ENCODE measurements around the gene MBD5. TPM values are rescaled to one million over a fixed set of nuclear protein-coding genes. Genes with fewer than 3 reads are reported as not detected.

MBD5 gene
- total RNA-seq, 1 donor from 2014 or later: 44.9 TPM

- no peaks in the 10 kb centered on the region for H3K4me1 Mint-ChIP-seq (ENCODE audit: unreplicated experiment)
- peaks cover 5% of the 10 kb centered on the region for H3K36me3 Mint-ChIP-seq (ENCODE audit: unreplicated experiment)
- H3K9me3 Mint-ChIP-seq (ENCODE audit: unreplicated experiment): no peaks in the 10 kb centered on the region
- TF ChIP-seq CTCF (IDR thresholded peaks at IDR 0.05): no peak
- no peaks in the 10 kb centered on the region for H3K27me3 Mint-ChIP-seq (ENCODE audit: unreplicated experiment)
- H3K27ac Mint-ChIP-seq (ENCODE audit: unreplicated experiment): no peak overlapping the region
- no peak for DNase-seq (ENCODE audit: extremely low spot score, unreplicated experiment)
- no peak overlapping the region for H3K4me3 Mint-ChIP-seq (ENCODE audit: unreplicated experiment)
Observed at GRCh38 chr2:148252646-148253045, 231.8 kb downstream of the MBD5 start.

- no peak for TF ChIP-seq CTCF (IDR thresholded peaks at IDR 0.05)
- no peaks in the 10 kb centered on the region for H3K4me1 Mint-ChIP-seq (ENCODE audit: unreplicated experiment)
- H3K4me3 Mint-ChIP-seq (ENCODE audit: unreplicated experiment): no peak overlapping the region
- no peaks in the 10 kb centered on the region for H3K27me3 Mint-ChIP-seq (ENCODE audit: unreplicated experiment)
- H3K36me3 Mint-ChIP-seq (ENCODE audit: unreplicated experiment): peaks cover 12% of the 10 kb centered on the region
- no peak overlapping the region for H3K27ac Mint-ChIP-seq (ENCODE audit: unreplicated experiment)
- no peaks in the 10 kb centered on the region for H3K9me3 Mint-ChIP-seq (ENCODE audit: unreplicated experiment)
- DNase-seq (ENCODE audit: extremely low spot score, unreplicated experiment): no peak
Observed at GRCh38 chr2:148253685-148254084, 232.8 kb downstream of the MBD5 start.

GRCh38 chr2:148255929-148256328 is 235.0 kb downstream of the MBD5 start:
- TF ChIP-seq CTCF (IDR thresholded peaks at IDR 0.05): no peak
- DNase-seq (ENCODE audit: extremely low spot score, unreplicated experiment): no peak
- Mint-ChIP-seq H3K27me3 (ENCODE audit: unreplicated experiment) (no peaks in the 10 kb centered on the region), H3K4me1 (ENCODE audit: unreplicated experiment) (no peaks in the 10 kb centered on the region), H3K9me3 (ENCODE audit: unreplicated experiment) (peaks cover 6% of the 10 kb centered on the region), H3K4me3 (ENCODE audit: unreplicated experiment) (no peak overlapping the region), H3K36me3 (ENCODE audit: unreplicated experiment) (peaks cover 21% of the 10 kb centered on the region), H3K27ac (ENCODE audit: unreplicated experiment) (no peak overlapping the region)

- TF ChIP-seq CTCF (IDR thresholded peaks at IDR 0.05): no peak
- Mint-ChIP-seq H3K36me3 (ENCODE audit: unreplicated experiment) (peaks cover 21% of the 10 kb centered on the region), H3K27me3 (ENCODE audit: unreplicated experiment) (no peaks in the 10 kb centered on the region), H3K4me3 (ENCODE audit: unreplicated experiment) (no peak overlapping the region), H3K27ac (ENCODE audit: unreplicated experiment) (no peak overlapping the region), H3K9me3 (ENCODE audit: unreplicated experiment) (peaks cover 6% of the 10 kb centered on the region), H3K4me1 (ENCODE audit: unreplicated experiment) (no peaks in the 10 kb centered on the region)
- no peak for DNase-seq (ENCODE audit: extremely low spot score, unreplicated experiment)
Observed at GRCh38 chr2:148257276-148257675, 236.4 kb downstream of the MBD5 start.

- Mint-ChIP-seq H3K4me1 (ENCODE audit: unreplicated experiment) (no peaks in the 10 kb centered on the region), H3K36me3 (ENCODE audit: unreplicated experiment) (peaks cover 21% of the 10 kb centered on the region), H3K27ac (ENCODE audit: unreplicated experiment) (no peak overlapping the region), H3K4me3 (ENCODE audit: unreplicated experiment) (no peak overlapping the region), H3K9me3 (ENCODE audit: unreplicated experiment) (peaks cover 6% of the 10 kb centered on the region), H3K27me3 (ENCODE audit: unreplicated experiment) (no peaks in the 10 kb centered on the region)
- no peak for DNase-seq (ENCODE audit: extremely low spot score, unreplicated experiment)
- no peak for TF ChIP-seq CTCF (IDR thresholded peaks at IDR 0.05)
Observed at GRCh38 chr2:148258124-148258523, 237.2 kb downstream of the MBD5 start.

All from osteocyte (in vitro differentiated cells).